ENCODE results near the gene CTXN1. TPM values are rescaled to one million over a fixed set of nuclear protein-coding genes. Genes with fewer than 3 reads are reported as not detected.

Gene CTXN1
- total RNA-seq, 1 donor: 2.5 TPM

- no peaks in the 10 kb centered on the region for H3K9me3 ChIP-seq (ENCODE audit: low read depth, low read length)
- no peak overlapping the region for H3K4me3 ChIP-seq (ENCODE audit: insufficient read depth, low read length)
- peaks cover 14% of the 10 kb centered on the region for H3K36me3 ChIP-seq (ENCODE audit: insufficient read depth, low read length)
- peaks cover 2% of the 10 kb centered on the region for H3K4me1 ChIP-seq (ENCODE audit: insufficient read depth, low read length)
- peak; percentile 79 for DNase-seq (ENCODE audit: insufficient read length, low spot score, missing footprints)
- no peak overlapping the region for H3K27ac ChIP-seq (ENCODE audit: low read depth, low read length)
- peaks cover 11% of the 10 kb centered on the region for H3K27me3 ChIP-seq (ENCODE audit: insufficient read depth, low read length)
- no peak overlapping the region for H3K4me2 ChIP-seq (ENCODE audit: insufficient read depth, low read length)
- H3K79me2 ChIP-seq (ENCODE audit: insufficient read depth, low read length): peaks cover 17% of the 10 kb centered on the region
- TF ChIP-seq, protein P1, sequence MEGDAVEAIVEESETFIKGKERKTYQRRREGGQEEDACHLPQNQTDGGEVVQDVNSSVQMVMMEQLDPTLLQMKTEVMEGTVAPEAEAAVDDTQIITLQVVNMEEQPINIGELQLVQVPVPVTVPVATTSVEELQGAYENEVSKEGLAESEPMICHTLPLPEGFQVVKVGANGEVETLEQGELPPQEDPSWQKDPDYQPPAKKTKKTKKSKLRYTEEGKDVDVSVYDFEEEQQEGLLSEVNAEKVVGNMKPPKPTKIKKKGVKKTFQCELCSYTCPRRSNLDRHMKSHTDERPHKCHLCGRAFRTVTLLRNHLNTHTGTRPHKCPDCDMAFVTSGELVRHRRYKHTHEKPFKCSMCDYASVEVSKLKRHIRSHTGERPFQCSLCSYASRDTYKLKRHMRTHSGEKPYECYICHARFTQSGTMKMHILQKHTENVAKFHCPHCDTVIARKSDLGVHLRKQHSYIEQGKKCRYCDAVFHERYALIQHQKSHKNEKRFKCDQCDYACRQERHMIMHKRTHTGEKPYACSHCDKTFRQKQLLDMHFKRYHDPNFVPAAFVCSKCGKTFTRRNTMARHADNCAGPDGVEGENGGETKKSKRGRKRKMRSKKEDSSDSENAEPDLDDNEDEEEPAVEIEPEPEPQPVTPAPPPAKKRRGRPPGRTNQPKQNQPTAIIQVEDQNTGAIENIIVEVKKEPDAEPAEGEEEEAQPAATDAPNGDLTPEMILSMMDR (IDR thresholded peaks at IDR 0.05; ENCODE audit: extremely low read depth, low read depth, low read length): no peak
- peaks cover 16% of the 10 kb centered on the region for H4K20me1 ChIP-seq (ENCODE audit: insufficient read depth, low read length)
- no peak overlapping the region for H2AFZ ChIP-seq (ENCODE audit: low read length)
These were observed 14.3 kb downstream of the CTXN1 start for GRCh38 chr19:7911508-7912143.

GRCh38 chr19:7910321-7911161 lies 15.4 kb downstream of the CTXN1 start:
- H3K4me2 ChIP-seq (ENCODE audit: insufficient read depth, low read length): no peak overlapping the region
- peaks cover 27% of the 10 kb centered on the region for H3K79me2 ChIP-seq (ENCODE audit: insufficient read depth, low read length)
- H3K4me3 ChIP-seq (ENCODE audit: insufficient read depth, low read length): no peak overlapping the region
- no peaks in the 10 kb centered on the region for H3K4me1 ChIP-seq (ENCODE audit: insufficient read depth, low read length)
- peaks cover 25% of the 10 kb centered on the region for H4K20me1 ChIP-seq (ENCODE audit: insufficient read depth, low read length)
- TF ChIP-seq, protein P1 (IDR thresholded peaks at IDR 0.05; ENCODE audit: extremely low read depth, low read depth, low read length): no peak
- H3K27me3 ChIP-seq (ENCODE audit: insufficient read depth, low read length): peaks cover 5% of the 10 kb centered on the region
- DNase-seq (ENCODE audit: insufficient read length, low spot score, missing footprints): peak; percentile 74
- peaks cover 14% of the 10 kb centered on the region for H3K36me3 ChIP-seq (ENCODE audit: insufficient read depth, low read length)
- H3K9me3 ChIP-seq (ENCODE audit: low read depth, low read length): no peaks in the 10 kb centered on the region
- no peak overlapping the region for H3K27ac ChIP-seq (ENCODE audit: low read depth, low read length)
- no peak overlapping the region for H2AFZ ChIP-seq (ENCODE audit: low read length)

DNA sequence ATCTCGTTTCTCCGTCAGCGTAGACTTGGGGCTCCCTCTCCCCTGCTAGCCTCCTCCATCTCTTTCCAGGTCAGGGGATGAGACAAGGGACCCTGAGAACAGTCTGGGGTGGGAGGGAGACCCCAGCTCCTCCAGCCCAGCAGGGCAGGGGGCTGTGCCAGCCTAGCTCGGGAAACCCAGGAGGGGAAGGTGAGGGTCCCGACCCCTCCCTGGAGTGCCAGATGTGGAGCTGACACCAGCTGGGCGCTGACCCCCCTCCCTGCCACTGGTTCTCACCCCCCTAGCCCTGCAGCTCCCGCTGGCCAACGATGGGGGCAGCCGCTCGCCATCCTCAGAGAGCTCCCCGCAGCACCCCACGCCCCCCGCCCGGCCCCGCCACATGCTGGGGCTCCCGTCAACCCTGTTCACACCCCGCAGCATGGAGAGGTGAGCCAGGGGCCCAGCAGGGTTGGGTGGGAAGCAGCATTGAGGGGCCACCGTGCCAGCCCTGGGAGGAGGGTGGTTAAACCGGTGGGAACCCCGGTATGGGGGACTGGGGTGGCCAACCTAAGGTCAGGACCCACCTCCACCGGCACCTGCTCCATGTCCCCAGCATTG lies 16.4 kb downstream of the CTXN1 start:
- Histone ChIP-seq H2AFZ (ENCODE audit: low read length) (no peak overlapping the region), H4K20me1 (ENCODE audit: insufficient read depth, low read length) (peaks cover 34% of the 10 kb centered on the region), H3K27me3 (ENCODE audit: insufficient read depth, low read length) (no peaks in the 10 kb centered on the region), H3K79me2 (ENCODE audit: insufficient read depth, low read length) (peaks cover 37% of the 10 kb centered on the region), H3K9me3 (ENCODE audit: low read depth, low read length) (no peaks in the 10 kb centered on the region), H3K36me3 (ENCODE audit: insufficient read depth, low read length) (peaks cover 14% of the 10 kb centered on the region), H3K27ac (ENCODE audit: low read depth, low read length) (no peak overlapping the region), H3K4me2 (ENCODE audit: insufficient read depth, low read length) (no peak overlapping the region), H3K4me1 (ENCODE audit: insufficient read depth, low read length) (peaks cover 8% of the 10 kb centered on the region), H3K4me3 (ENCODE audit: insufficient read depth, low read length) (no peak overlapping the region)
- peak; percentile 83 for DNase-seq (ENCODE audit: insufficient read length, low spot score, missing footprints)
- TF ChIP-seq, protein P1 (IDR thresholded peaks at IDR 0.05; ENCODE audit: extremely low read depth, low read depth, low read length): no peak
